ENCODE results near the gene PPFIBP1.

Gene PPFIBP1

GRCh38 chr12:27693403-27693802 lies 169.4 kb downstream of the PPFIBP1 start:
- intact Hi-C loops (cut with DNase I; ENCODE audit: low total_unique reads): no loop called here
- Histone ChIP-seq H3K4me1 (no peaks in the 10 kb centered on the region), H3K9me3 (no peaks in the 10 kb centered on the region), H3K36me3 (peaks cover 64 to 85% (median 81%) of the 10 kb centered on the region in 3 donors), H3K4me3 (no peak overlapping the region), H3K27me3 (no peaks in the 10 kb centered on the region), H3K27ac (no peak overlapping the region)
- DNase-seq: no peak
- TF ChIP-seq, protein P1, sequence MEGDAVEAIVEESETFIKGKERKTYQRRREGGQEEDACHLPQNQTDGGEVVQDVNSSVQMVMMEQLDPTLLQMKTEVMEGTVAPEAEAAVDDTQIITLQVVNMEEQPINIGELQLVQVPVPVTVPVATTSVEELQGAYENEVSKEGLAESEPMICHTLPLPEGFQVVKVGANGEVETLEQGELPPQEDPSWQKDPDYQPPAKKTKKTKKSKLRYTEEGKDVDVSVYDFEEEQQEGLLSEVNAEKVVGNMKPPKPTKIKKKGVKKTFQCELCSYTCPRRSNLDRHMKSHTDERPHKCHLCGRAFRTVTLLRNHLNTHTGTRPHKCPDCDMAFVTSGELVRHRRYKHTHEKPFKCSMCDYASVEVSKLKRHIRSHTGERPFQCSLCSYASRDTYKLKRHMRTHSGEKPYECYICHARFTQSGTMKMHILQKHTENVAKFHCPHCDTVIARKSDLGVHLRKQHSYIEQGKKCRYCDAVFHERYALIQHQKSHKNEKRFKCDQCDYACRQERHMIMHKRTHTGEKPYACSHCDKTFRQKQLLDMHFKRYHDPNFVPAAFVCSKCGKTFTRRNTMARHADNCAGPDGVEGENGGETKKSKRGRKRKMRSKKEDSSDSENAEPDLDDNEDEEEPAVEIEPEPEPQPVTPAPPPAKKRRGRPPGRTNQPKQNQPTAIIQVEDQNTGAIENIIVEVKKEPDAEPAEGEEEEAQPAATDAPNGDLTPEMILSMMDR (IDR thresholded peaks at IDR 0.05): no peak

GRCh38 chr12:27695556-27696292 lies 171.7 kb downstream of the PPFIBP1 start:
- H3K9me3 ChIP-seq: no peaks in the 10 kb centered on the region
- DNase-seq: no peak
- intact Hi-C loops (cut with DNase I; ENCODE audit: low total_unique reads): no loop called here
- TF ChIP-seq, protein P1 (IDR thresholded peaks at IDR 0.05): no peak
- H3K4me3 ChIP-seq: no peak overlapping the region
- peaks cover 41 to 62% (median 58%) of the 10 kb centered on the region in 3 donors for H3K36me3 ChIP-seq
- H3K27me3 ChIP-seq: no peaks in the 10 kb centered on the region
- no peak overlapping the region for H3K27ac ChIP-seq
- no peaks in the 10 kb centered on the region for H3K4me1 ChIP-seq

- Histone ChIP-seq H3K27me3 (no peaks in the 10 kb centered on the region), H3K27ac (no peak within 1 kb of the TSS), H3K4me3 (no peak within 1 kb of the TSS), H3K4me1 (no peaks in the 10 kb centered on the region), H3K9me3 (no peaks in the 10 kb centered on the region), H3K36me3 (peaks cover 37 to 57% (median 52%) of the 10 kb centered on the region in 3 donors)
- TF ChIP-seq, protein P1 (IDR thresholded peaks at IDR 0.05): no peak
- no peak for DNase-seq
- intact Hi-C loops (cut with DNase I; ENCODE audit: low total_unique reads): no loop called here
Observed at GRCh38 chr12:27696293-27696652, 172.3 kb downstream of the PPFIBP1 start, which contains the start of gene REP15. Gene REP15, plus strand, starts transcription at chr12:27696447. Its CDS starts 116 bp downstream, at chr12:27696563.

DNA sequence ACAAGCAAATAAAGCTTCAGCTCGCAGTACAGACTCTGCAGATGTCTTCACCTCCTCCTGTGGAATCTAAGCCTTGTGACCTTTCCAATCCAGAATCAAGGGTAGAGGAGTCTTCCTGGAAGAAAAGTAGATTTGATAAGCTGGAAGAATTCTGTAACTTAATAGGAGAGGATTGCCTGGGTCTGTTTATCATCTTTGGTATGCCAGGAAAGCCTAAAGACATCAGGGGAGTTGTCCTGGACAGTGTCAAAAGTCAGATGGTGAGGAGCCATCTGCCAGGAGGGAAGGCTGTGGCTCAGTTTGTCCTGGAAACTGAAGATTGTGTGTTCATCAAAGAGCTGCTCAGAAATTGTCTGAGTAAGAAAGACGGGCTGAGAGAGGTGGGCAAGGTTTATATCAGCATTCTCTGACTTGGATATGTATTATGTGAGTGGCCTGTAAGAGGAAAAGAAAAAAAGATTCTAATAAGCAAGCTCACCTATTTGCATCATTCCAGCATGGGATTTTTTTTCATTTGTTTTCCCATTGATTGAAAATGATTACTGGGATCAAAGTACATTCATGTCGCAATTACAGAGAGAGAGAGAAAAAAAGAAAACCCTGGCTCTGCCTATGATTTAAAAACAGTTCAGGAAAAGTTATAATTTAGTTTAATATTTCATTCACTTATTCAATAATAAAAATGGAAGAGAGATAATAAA lies 173.0 kb downstream of the PPFIBP1 start:
- intact Hi-C loops (cut with DNase I; ENCODE audit: low total_unique reads): no loop called here

GRCh38 chr12:27703720-27704452 lies 179.9 kb downstream of the PPFIBP1 start:
- intact Hi-C loops (cut with DNase I; ENCODE audit: low total_unique reads): no loop called here
- DNase-seq: peak in 1 of 2 donors; percentile 71
- H3K9me3 ChIP-seq: no peaks in the 10 kb centered on the region

More for the DNA sequence above, 173.0 kb downstream of the PPFIBP1 start:
- Histone ChIP-seq H3K4me3 (no peak overlapping the region), H3K36me3 (peaks cover 30 to 50% (median 45%) of the 10 kb centered on the region in 3 donors), H3K27me3 (no peaks in the 10 kb centered on the region), H3K4me1 (no peaks in the 10 kb centered on the region), H3K27ac (no peak overlapping the region), H3K9me3 (no peaks in the 10 kb centered on the region)
- TF ChIP-seq, protein P1 (IDR thresholded peaks at IDR 0.05): no peak
- no peak for DNase-seq

More at GRCh38 chr12:27703720-27704452, 179.9 kb downstream of the PPFIBP1 start:
- Histone ChIP-seq H3K27me3 (no peaks in the 10 kb centered on the region), H3K4me3 (no peak overlapping the region), H3K36me3 (no peaks in the 10 kb centered on the region), H3K4me1 (no peaks in the 10 kb centered on the region), H3K27ac (no peak overlapping the region)
- TF ChIP-seq, protein P1 (IDR thresholded peaks at IDR 0.05): peak; percentile 72 to 74
